HG03060 (cell line): ENCODE results near the gene CUX1.
"Not testable (repeated sequence)": the region's sequence is repeated elsewhere in the genome, so short reads cannot be mapped to it uniquely, and the experiment has no call there.

Experiments
- ATAC-seq: cut with Tn5 transposase; IDR thresholded peaks from one replicate; pipeline ENCODE4 v1.9.1; 2021; ENCODE audit warnings: low read depth, moderate number of reproducible peaks; ENCODE audit not compliant: unreplicated experiment

The CUX1 gene

GRCh38 chr7:102111061-102112041 is 293.9 kb downstream of the CUX1 start:
- ATAC-seq, result no peak

GRCh38 chr7:102115181-102115580 is 297.8 kb downstream of the CUX1 start:
- no peak for ATAC-seq

- ATAC-seq, result no peak
Measured at GRCh38 chr7:102115931-102116330, 298.5 kb downstream of the CUX1 start.

- ATAC-seq, result no peak
Measured at GRCh38 chr7:102117743-102118142, 300.3 kb downstream of the CUX1 start.

GRCh38 chr7:102119213-102119651 is 301.8 kb downstream of the CUX1 start:
- ATAC-seq, result no peak

GRCh38 chr7:102119925-102120324 is 302.5 kb downstream of the CUX1 start:
- no peak for ATAC-seq

- ATAC-seq, result no peak
Measured at GRCh38 chr7:102120666-102121195, 303.3 kb downstream of the CUX1 start.

- no peak for ATAC-seq
Measured at GRCh38 chr7:102122026-102122425, 304.6 kb downstream of the CUX1 start.

GRCh38 chr7:102125127-102125596 is 307.7 kb downstream of the CUX1 start:
- ATAC-seq, result no peak

GRCh38 chr7:102128303-102128702 is 310.9 kb downstream of the CUX1 start:
- no peak for ATAC-seq

- no peak for ATAC-seq
Measured at GRCh38 chr7:102129636-102130370, 312.4 kb downstream of the CUX1 start.

- no peak for ATAC-seq
Measured at GRCh38 chr7:102132209-102132752, 314.9 kb downstream of the CUX1 start.

- no peak for ATAC-seq
Measured at GRCh38 chr7:102138676-102139075, 321.2 kb downstream of the CUX1 start.

GRCh38 chr7:102140952-102141370 is 323.5 kb downstream of the CUX1 start:
- no peak for ATAC-seq

GRCh38 chr7:102142433-102142832 is 325.0 kb downstream of the CUX1 start:
- not testable (repeated sequence) for ATAC-seq

GRCh38 chr7:102146122-102146521 is 328.7 kb downstream of the CUX1 start:
- no peak for ATAC-seq

GRCh38 chr7:102147008-102147407 is 329.6 kb downstream of the CUX1 start:
- no peak for ATAC-seq

- no peak for ATAC-seq
Measured at GRCh38 chr7:102148799-102149198, 331.4 kb downstream of the CUX1 start.

- no peak for ATAC-seq
Measured at GRCh38 chr7:102149416-102149815, 332.0 kb downstream of the CUX1 start.

- ATAC-seq, result no peak
Measured at GRCh38 chr7:102150266-102150665, 332.8 kb downstream of the CUX1 start.
